Prostate gland (tissue), 2 donors: Measurements from ENCODE around the gene INHBE. TPM values are rescaled to one million over a fixed set of nuclear protein-coding genes. Genes with fewer than 3 reads are reported as not detected.
A peak's percentile ranks its signal among the peaks of the same experiment; 100 is the strongest.

ENCODE experiments used
- DNase-seq: peaks from one replicate; pipeline ENCODE4 v3.0.0-alpha.2; 2019; ENCODE audit warnings: low spot score
- H3K27ac ChIP-seq, 2 donors: fragments of 200-600 bp; sonication (generic); 2 replicates each; pipeline ENCODE4 v1.5.1; 2017 to 2019
- H3K27me3 ChIP-seq: fragments of 200-600 bp; sonication (generic); replicated peaks from 2 replicates; pipeline ENCODE4 v1.5.1; 2019; ENCODE audit not compliant: insufficient read depth
- H3K36me3 ChIP-seq, 2 donors: fragments of 200-600 bp; sonication (generic); 1 replicate in 1 of 2; 2 replicates in 1 of 2; pipeline versions ENCODE4 v1.5.1 to v1.8.1; 2017 to 2019
- H3K4me1 ChIP-seq: fragments of 200-600 bp; sonication (generic); replicated peaks from 2 replicates; pipeline ENCODE4 v1.5.1; 2019
- H3K4me3 ChIP-seq, 2 donors: fragments of 200-600 bp; sonication (generic); 2 replicates each; pipeline ENCODE4 v1.5.1; 2017 to 2019
- H3K9me3 ChIP-seq: fragments of 200-600 bp; sonication (generic); 2 replicates; pipeline ENCODE4 v1.5.1; 2017
- CTCF ChIP-seq, 4 experiments: fragments of 200-600 bp in 2 of 4; fragments of 450-650 bp in 2 of 4; sonication (generic) in 2 of 4; IDR thresholded peaks; 1 replicate in 3 of 4; 2 replicates in 1 of 4; pipeline ENCODE4 v1.5.1; 2016 to 2019; ENCODE audit warnings: antibody characterized with exemption in 4 of 4, mild to moderate bottlenecking in 2 of 4, moderate library complexity in 2 of 4
- POLR2A ChIP-seq: fragments of 450-650 bp; IDR thresholded peaks from one replicate; pipeline ENCODE4 v1.6.1; 2016; ENCODE audit warnings: antibody characterized with exemption, mild to moderate bottlenecking
- POLR2AphosphoS5 ChIP-seq: sonication (generic); formaldehyde crosslinking; IDR thresholded peaks from one replicate; pipeline ENCODE4 v1.6.1; 2017; ENCODE audit warnings: antibody characterized with exemption
- WGBS: methylation state at CpG from one replicate; pipeline ENCODE4 v1.1.5; 2018; 5-methylcytosine and 5-hydroxymethylcytosine counted together
- intact Hi-C: fragments of 100-400 bp; cut with DNase I; formaldehyde crosslinking; loops from one replicate; pipeline ENCODE4 v1.14.2; 2022
- total RNA-seq, 2 donors: library from RNA; depleted of rRNA; stranded (reverse); fragments of >200 nt; gene quantifications; one replicate each; pipeline ENCODE4 v1.1.0, GENCODE V29; 2016

The INHBE gene
- total RNA-seq, 2 donors from 2014 or later = not detected

GRCh38 chr12:57460841-57461275 lies 5.8 kb downstream of the INHBE start:
- WGBS = 3% methylated on average over 19 of the region's 19 CpGs
- Histone ChIP-seq H3K27ac (peak overlapping the region; percentile 50 to 86), H3K27me3 (no peaks in the 10 kb centered on the region), H3K36me3 (no peaks in the 10 kb centered on the region), H3K9me3 (no peaks in the 10 kb centered on the region), H3K4me3 (peak overlapping the region; percentile 55 to 60), H3K4me1 (peaks cover 9% of the 10 kb centered on the region)
- TF ChIP-seq POLR2A (no peak), POLR2AphosphoS5 (no peak), CTCF (IDR thresholded peaks at IDR 0.05) (no peak)
- DNase-seq = no peak
- intact Hi-C loops = loop anchor here (10.0 kb wide), 1 partner anchor 164 kb away; no protein-coding TSS in a partner anchor

GRCh38 chr12:57461276-57461916 lies 6.3 kb downstream of the INHBE start:
- no peaks in the 10 kb centered on the region for H3K9me3 ChIP-seq

GRCh38 chr12:57461917-57462250 lies 6.8 kb downstream of the INHBE start:
- intact Hi-C loops = loop anchor here (10.0 kb wide), 1 partner anchor 163 kb away; no protein-coding TSS in a partner anchor
- under 1% methylated on average over 9 of the region's 9 CpGs for WGBS
- Histone ChIP-seq H3K9me3 (no peaks in the 10 kb centered on the region), H3K27me3 (no peaks in the 10 kb centered on the region), H3K4me3 (peak overlapping the region; percentile 55 to 60), H3K27ac (peak overlapping the region; percentile 86 to 89), H3K36me3 (no peaks in the 10 kb centered on the region), H3K4me1 (peaks cover 9% of the 10 kb centered on the region)
- DNase-seq = no peak
- TF ChIP-seq POLR2AphosphoS5 (no peak), POLR2A (no peak), CTCF (IDR thresholded peaks at IDR 0.05) (no peak)

More at GRCh38 chr12:57461276-57461916, 6.3 kb downstream of the INHBE start:
- TF ChIP-seq POLR2AphosphoS5 (no peak), POLR2A (no peak), CTCF (IDR thresholded peaks at IDR 0.05) (no peak)
- H3K27me3 ChIP-seq = no peaks in the 10 kb centered on the region
- peaks cover 9% of the 10 kb centered on the region for H3K4me1 ChIP-seq
- no peaks in the 10 kb centered on the region for H3K36me3 ChIP-seq
- peak overlapping the region; percentile 55 to 60 for H3K4me3 ChIP-seq
- peak; percentile 41 for DNase-seq
- WGBS = 2% methylated on average over 32 of the region's 32 CpGs
- intact Hi-C loops = loop anchor here (10.0 kb wide), 1 partner anchor 163 kb away; no protein-coding TSS in a partner anchor
- peak overlapping the region; percentile 86 to 89 for H3K27ac ChIP-seq

- Histone ChIP-seq H3K4me3 (peak overlapping the region; percentile 55 to 60), H3K9me3 (no peaks in the 10 kb centered on the region), H3K4me1 (peaks cover 9% of the 10 kb centered on the region), H3K27ac (peak overlapping the region; percentile 86 to 89), H3K36me3 (no peaks in the 10 kb centered on the region), H3K27me3 (no peaks in the 10 kb centered on the region)
- TF ChIP-seq POLR2AphosphoS5 (peak; percentile 79), CTCF (IDR thresholded peaks at IDR 0.05) (peak; percentile 88 to 97 (median 94)), POLR2A (peak; percentile 50)
- under 1% methylated on average over 21 of the region's 28 CpGs for WGBS
- DNase-seq = peak; percentile 82
- intact Hi-C loops = loop anchor here (10.0 kb wide), 1 partner anchor 162 kb away; no protein-coding TSS in a partner anchor
These were observed 7.3 kb downstream of the INHBE start for GRCh38 chr12:57462251-57462911.
